Activated CD4-positive, alpha-beta memory T cell treated with anti-CD3 and anti-CD28 coated beads for 36 hours (primary cell): ENCODE data around the gene ORMDL1. TPM values are rescaled to one million over a fixed set of nuclear protein-coding genes. Genes with fewer than 3 reads are reported as not detected.

Experiments used
- total RNA-seq, 2 experiments: library from RNA; stranded (reverse); gene quantifications; one replicate each; pipeline ENCODE4 v1.2.3, GENCODE V29; 2021

The ORMDL1 gene
- total RNA-seq, 2 experiments from 2014 or later: 47.0 to 49.8 TPM

Other genes starting within 250 kb of the ORMDL1 start
- gene SLC40A1, start 203.6 kb downstream of the ORMDL1 start, total RNA-seq: 1 to 10 TPM; 4.7 to 4.8 TPM
- 10 to 100 TPM; 44.5 to 47.0 TPM for gene ASNSD1, start 122.9 kb downstream of the ORMDL1 start, total RNA-seq
- 1 to 10 TPM; 3.4 to 4.2 TPM for gene ANKAR, start 109.7 kb downstream of the ORMDL1 start, total RNA-seq
- gene OSGEPL1, start 21.5 kb downstream of the ORMDL1 start, total RNA-seq: 10 to 100 TPM; 11.1 to 11.7 TPM
- 10 to 100 TPM; 36.0 to 38.6 TPM for gene PMS1, start 111 bp upstream of the ORMDL1 start, total RNA-seq